HUDEP-2 (cell line): ENCODE data around the gene RFX3.

Source experiments
- DNase-seq, 76 experiments: peaks; one replicate each; lab custom pipeline; 2025; ENCODE audit not compliant: unreplicated experiment in 76 of 76; lab: John Stamatoyannopoulos, UW

Gene RFX3

GRCh38 chr9:3479514-3480352 lies 46.1 kb downstream of the RFX3 start:
- no peak for DNase-seq

- no peak for DNase-seq
Observed at GRCh38 chr9:3478549-3478953, 47.2 kb downstream of the RFX3 start.

GRCh38 chr9:3477236-3477834 lies 48.5 kb downstream of the RFX3 start:
- no peak for DNase-seq

- DNase-seq: peak in 17 of 76 experiments; percentile 1 to 29 (median 6)
Observed at GRCh38 chr9:3475300-3476020, 50.3 kb downstream of the RFX3 start.

- DNase-seq: no peak
Observed at GRCh38 chr9:3474821-3475220, 51.0 kb downstream of the RFX3 start.

- no peak for DNase-seq
Observed at GRCh38 chr9:3473405-3473804, 52.4 kb downstream of the RFX3 start.

GRCh38 chr9:3471883-3472282 lies 53.9 kb downstream of the RFX3 start:
- DNase-seq: peak in 2 of 76 experiments; percentile 2 to 4

- DNase-seq: no peak
Observed at GRCh38 chr9:3468421-3469205, 57.2 kb downstream of the RFX3 start.

GRCh38 chr9:3467593-3468219 lies 58.1 kb downstream of the RFX3 start:
- DNase-seq: peak in 57 of 76 experiments; percentile 2 to 66 (median 26)

- DNase-seq: no peak
Observed at GRCh38 chr9:3464033-3464638, 61.7 kb downstream of the RFX3 start.

GRCh38 chr9:3458806-3459475 lies 66.9 kb downstream of the RFX3 start:
- DNase-seq: no peak

GRCh38 chr9:3457175-3457574 lies 68.6 kb downstream of the RFX3 start:
- no peak for DNase-seq

- no peak for DNase-seq
Observed at GRCh38 chr9:3455717-3456116, 70.1 kb downstream of the RFX3 start.

GRCh38 chr9:3455094-3455493 lies 70.7 kb downstream of the RFX3 start:
- no peak for DNase-seq

GRCh38 chr9:3451956-3452355 lies 73.8 kb downstream of the RFX3 start:
- DNase-seq: no peak

- DNase-seq: no peak
Observed at GRCh38 chr9:3447788-3448187, 78.0 kb downstream of the RFX3 start.

- DNase-seq: no peak
Observed at GRCh38 chr9:3447143-3447542, 78.7 kb downstream of the RFX3 start.

- DNase-seq: no peak
Observed at GRCh38 chr9:3446313-3446712, 79.5 kb downstream of the RFX3 start.

GRCh38 chr9:3444016-3444415 lies 81.8 kb downstream of the RFX3 start:
- DNase-seq: no peak
